ENCODE data around the gene CPNE2.

DNA sequence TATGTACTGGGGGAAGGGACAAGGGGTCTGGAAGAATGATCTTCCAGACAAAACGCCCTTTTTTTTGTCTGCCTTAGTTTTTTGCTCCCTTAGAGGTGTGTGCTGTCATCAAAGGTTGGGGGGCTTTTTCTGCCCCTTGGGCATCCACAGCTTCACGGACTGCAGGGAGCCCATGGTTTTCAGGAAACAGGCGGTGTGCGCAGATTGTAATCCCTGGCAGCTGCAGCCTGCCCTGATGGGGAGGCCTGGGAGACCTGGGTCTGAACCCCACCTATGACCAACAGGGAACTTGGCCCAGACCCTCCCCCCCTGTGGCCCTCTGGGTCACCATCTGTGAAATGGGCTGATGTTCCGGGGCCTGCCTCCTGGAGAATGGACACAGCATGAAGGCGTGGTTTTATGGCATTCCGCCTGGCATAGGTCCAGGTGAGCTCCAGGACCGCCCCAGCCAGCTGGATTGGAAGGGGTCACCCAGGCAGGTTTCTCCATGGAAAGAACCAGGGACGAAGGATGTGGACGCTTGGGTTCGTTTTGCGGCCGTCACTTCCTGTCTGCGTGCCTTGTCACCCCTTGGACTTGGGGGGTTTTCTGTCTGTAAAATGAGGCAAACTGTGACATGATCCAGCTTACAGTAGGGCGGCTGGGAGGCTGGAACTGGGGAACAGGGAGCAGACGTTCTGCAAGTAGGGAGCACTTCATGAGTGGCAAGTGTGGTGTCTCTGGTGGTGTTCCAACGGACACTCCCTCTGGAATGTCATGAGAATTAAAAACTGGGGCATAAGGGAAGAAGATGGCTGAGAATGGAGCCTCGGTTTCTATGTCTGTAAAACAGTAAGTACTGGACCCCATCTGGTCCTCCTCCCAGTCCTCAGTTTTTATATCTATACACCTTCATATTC, 1.5 kb downstream of the CPNE2 start:
- TF ChIP-seq CTCF (IDR thresholded peaks at IDR 0.05) (no peak), POLR2A (IDR thresholded peaks at IDR 0.05) (no peak), POLR2AphosphoS5 (IDR thresholded peaks at IDR 0.05) (no peak), EP300 (IDR thresholded peaks at IDR 0.05) (no peak)
